HG03025 (cell line): ENCODE measurements around the gene SOX6.

Source experiments
- ATAC-seq: cut with Tn5 transposase; IDR thresholded peaks from one replicate; pipeline ENCODE4 v1.9.1; 2021; ENCODE audit warnings: mild to moderate bottlenecking, moderate library complexity; ENCODE audit not compliant: unreplicated experiment, low FRiP score

Gene SOX6

DNA sequence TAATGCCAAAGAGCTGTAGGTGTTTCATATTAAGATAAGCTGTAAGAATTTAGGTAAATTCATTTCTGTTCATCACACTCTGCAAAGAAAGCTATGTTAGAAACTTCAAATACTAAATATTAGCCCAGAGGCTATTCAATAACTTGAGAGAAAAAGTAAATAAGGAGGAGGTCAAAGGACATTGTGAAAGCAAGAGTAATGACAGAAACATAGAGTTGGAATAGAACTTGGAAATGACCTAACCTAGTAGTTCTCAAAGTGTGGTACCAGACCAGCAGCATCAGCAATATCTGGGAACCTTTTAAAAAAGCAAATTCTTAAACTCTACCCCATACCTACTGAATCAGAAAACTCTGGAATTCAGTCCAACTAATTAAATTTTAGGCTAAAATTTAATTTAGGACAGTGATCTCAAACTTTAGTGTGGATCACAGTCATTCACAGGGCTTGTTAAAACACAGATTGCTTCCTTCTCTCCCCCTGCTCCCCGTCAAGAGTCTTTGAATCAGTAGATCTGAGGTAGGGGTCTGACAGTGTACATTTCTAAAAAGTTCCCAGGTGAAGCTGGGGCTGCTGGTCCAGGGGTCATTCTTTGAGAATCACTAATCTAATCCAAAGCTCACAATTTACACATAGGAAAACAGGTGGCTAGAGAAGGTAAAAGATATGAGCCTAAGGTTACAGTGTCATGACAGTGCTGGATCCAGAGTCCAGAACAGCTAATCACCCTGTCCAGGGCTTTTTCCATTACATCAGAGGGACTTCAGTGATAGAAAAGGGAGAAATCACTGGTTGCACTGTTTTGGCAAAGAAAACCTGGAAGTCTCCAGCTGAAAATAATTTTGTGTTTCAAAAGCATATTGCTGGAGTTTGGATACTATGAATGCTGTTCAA lies 241.1 kb downstream of the SOX6 start:
- no peak for ATAC-seq

GRCh38 chr11:16114431-16114830 lies 241.9 kb downstream of the SOX6 start:
- no peak for ATAC-seq

GRCh38 chr11:16111690-16112089 lies 244.7 kb downstream of the SOX6 start:
- ATAC-seq, result no peak

DNA sequence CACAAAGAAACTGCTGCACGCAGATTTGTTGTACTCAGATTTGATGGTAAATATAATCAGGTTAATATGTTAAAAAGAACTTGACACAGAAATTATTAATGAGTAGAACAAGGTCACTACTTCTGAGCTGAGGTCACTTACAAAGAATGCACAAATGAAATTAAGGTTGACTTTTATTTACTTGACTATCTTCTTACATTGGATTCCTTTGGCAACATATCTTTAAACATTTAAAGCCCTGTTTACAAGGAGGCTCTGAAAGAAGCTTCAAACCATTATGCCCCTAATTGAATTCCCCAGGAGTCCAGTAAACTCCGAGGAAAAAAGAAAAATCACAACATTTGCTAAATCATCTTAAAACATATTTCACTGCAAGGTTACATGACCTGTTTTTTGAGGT lies 245.5 kb downstream of the SOX6 start:
- ATAC-seq, result no peak

DNA sequence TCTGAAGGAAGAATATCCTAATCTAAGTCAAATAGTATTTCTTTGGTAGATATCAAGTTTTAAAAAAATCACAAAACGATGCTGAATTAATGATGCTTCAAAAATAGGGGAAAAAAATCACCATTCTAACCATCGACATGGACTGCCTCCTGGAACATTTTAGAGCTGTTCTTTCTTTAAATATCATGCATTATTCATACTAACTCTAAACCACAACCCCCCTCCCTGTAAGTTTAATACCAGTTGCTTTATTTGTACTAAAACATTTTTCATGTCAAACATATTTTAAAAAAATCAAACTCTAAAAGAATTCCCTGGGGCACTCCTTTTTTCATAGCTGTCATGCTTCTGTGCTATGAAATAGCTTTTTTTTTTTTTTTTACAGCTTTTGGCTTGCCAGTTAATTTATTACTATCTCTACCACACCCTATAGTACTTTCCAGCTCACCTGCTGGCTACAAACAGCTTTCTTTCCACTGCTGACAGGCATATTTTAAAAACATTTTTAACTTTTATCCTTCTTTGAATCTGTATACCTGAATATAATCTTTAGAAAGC lies 256.9 kb downstream of the SOX6 start:
- no peak for ATAC-seq

- ATAC-seq, result no peak
Measured at GRCh38 chr11:16098526-16099205, 257.7 kb downstream of the SOX6 start.

DNA sequence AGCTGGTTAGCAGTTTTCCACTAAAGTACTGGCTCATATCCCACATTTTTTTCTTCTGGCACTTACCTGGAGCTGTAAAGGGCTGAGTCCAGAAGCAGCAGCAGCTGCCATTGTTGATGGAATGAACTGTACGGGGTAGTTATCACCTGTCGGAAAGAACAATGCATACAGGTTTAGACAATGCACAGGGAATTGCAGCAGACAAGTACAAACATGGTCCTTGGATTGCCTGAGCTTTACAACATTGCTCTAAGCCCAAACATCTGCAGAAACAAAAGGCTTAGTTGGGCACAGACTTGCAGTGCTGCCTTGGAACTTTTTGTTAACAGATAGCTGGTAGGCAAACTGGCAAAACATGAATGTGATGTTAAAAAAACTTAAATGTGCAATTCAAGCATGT lies 258.8 kb downstream of the SOX6 start:
- ATAC-seq, result no peak

DNA sequence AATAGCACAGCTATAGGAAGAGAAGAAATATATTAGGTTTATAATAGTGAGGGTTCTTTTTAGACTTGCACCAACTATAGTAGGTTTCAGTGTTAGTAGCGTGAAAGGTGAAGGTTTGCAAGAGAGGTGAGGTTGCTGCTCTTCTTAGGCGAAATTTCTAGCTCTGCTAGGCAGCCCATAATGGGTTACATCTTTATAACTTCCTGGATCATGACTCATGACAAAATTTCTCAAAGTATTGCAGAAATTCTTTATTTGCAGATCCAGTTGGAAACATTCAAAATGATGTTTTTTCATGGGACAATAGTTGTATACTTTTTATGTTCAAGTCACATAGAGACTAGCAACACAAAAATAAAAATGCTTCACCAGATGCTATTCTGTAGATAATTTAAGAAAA lies 260.0 kb downstream of the SOX6 start:
- no peak for ATAC-seq

- no peak for ATAC-seq
Measured at GRCh38 chr11:16095756-16096155, 260.6 kb downstream of the SOX6 start.

DNA sequence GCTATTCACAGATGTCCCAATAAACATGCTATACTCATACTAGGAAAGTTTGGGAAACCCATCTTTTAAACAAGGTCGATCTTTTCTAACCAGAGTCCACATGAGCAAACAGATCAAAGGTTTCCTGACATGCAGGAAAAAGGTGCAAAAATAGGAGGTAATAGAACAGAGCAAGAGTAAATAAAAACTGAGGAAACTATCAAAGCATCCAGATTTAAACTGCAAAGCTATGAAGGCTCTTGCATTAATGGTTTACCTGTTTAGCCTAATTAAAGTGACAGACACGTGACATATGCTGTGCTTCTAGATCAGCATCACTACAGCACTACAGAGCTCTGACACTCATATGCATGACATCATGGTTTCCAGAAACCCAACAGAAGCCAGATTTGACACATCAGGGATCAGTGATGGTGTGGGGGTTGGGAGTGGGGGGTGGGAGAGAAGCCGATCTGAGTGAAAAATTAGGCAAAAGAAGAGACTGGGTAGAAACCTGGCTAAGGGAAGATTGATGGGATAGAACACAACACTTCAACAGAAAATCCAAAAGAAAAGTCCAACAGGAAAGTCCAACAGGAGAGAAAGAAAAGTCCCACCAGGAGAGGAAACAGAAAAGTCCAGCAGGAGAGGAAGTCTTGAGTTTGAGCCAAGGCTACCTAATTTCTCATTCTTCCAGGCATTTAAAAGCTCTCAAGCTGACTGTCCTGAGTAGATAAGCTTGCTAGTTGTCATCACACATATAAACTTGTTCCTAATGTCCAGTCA lies 262.3 kb downstream of the SOX6 start:
- ATAC-seq, result no peak

- ATAC-seq, result no peak
Measured at GRCh38 chr11:16091862-16092261, 264.5 kb downstream of the SOX6 start.

DNA sequence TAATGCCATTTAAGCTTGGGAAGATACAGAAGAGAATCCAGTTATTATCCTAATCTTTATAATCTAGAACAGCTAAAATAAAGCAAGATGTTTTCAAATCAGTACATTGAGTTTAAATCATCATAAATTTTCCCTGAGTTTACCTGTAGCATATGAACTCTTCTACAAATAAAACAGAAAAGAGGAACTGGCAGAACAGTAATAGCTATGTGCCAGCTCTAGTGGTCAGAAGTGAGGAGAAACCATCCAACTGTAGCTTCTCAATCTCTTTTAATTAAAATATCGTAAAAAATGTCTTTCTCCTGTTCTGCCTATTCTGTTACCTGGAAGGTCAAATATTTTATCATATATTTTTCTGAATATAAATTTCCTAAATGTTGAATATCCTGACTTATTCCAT lies 266.9 kb downstream of the SOX6 start:
- no peak for ATAC-seq

- no peak for ATAC-seq
Measured at GRCh38 chr11:16088774-16089173, 267.6 kb downstream of the SOX6 start.

- ATAC-seq, result no peak
Measured at GRCh38 chr11:16087886-16088285, 268.5 kb downstream of the SOX6 start.

- no peak for ATAC-seq
Measured at GRCh38 chr11:16086229-16086819, 270.0 kb downstream of the SOX6 start.

DNA sequence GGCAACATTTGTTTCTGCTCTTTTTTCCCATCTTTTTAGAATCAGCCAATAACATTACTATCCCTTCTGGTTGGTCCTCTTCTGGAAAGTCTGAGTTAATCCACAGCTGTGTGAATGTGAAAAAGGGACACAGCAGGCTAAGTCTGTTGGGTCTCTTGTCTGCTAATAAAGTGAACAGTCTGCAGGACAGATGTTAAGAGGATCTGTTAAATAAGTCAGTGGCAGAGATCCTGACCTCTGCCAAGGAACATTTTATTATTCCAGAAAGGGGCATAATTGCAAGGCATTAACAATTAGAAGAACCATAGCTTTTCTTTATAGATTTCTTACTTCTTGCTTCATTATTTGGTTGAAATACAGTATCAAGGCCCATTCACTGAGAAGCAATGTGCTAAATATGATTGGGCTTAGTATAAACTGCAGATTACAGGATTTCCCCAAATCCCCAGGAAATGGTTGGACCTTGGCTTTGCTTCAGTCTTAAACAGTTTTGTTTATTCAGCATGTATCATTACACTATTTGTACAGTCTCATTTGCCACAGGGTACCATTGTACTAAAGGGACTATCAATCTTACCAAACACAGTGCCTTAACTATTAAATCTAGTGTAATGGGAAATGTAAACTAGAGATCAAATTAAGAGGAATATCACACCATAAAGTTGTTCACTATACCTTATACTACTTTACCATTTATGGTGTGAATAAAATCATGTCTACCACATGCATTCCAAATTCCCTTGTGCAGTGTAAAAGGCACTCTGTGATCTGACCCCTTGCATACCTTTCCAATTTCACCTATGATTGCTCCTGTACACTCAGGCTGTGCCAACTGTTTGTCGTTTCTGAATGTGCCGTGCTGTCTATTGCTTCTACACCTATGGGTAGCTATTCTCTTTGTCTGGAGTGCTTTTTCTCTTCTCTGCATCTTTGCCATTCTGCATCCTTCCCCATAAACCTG lies 274.0 kb downstream of the SOX6 start:
- ATAC-seq, result no peak

DNA sequence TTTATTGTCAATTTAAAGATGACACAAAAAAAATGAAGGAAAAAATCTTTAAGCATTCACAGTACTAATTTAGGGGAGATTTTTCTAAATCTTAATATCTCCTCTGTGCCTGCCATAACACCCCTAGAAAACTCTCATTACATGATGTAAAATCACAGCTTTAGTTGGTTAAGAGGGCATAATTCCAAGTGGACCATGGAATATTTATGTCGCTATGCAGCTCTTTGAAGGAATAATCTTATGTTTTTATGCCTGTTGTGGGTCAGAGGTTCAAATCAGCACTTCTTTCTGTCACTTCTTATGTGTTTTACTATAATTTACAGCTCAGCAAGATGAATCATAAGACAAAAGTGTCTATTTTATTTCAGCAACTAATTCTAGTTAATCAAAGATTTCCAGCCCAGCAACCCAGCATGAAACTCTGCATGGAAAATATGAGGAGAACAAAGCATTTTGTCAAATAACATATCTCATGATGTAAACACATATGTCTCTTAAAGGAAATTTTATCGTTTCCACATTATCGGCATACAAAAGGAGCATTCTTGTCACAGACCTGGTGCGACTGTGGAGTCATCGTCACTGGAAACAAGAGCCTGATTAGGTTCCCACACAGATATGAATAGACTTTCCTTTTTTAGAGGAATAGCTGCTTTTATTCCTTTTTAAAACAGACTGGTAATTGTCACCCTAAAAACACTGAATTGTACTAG lies 274.8 kb downstream of the SOX6 start:
- no peak for ATAC-seq

GRCh38 chr11:16080688-16081381 lies 275.5 kb downstream of the SOX6 start:
- no peak for ATAC-seq
